ENCODE results near the gene CACNA1C.

- TF ChIP-seq POLR2A (IDR thresholded peaks at IDR 0.05) (no peak), CTCF (IDR thresholded peaks at IDR 0.05) (no peak)
These were observed 599.8 kb downstream of the CACNA1C start for GRCh38 chr12:2652401-2653081.
